ENCODE data around the gene C2orf76.
A peak's percentile ranks its signal among the peaks of the same experiment; 100 is the strongest.

The C2orf76 gene

GRCh38 chr2:119339562-119339923 is 27.1 kb downstream of the C2orf76 start:
- Histone ChIP-seq H3K4me1 (ENCODE audit: control insufficient read depth in 1 of 2, insufficient read depth in 2 of 2, low read length in 2 of 2) (no peaks in the 10 kb centered on the region), H3K4me3 (ENCODE audit: low read depth in 1 of 2, low read length in 2 of 2) (no peak overlapping the region), H3K27ac (ENCODE audit: low read depth, low read length) (no peak overlapping the region), H3K27me3 (ENCODE audit: control insufficient read depth in 1 of 2, insufficient read depth in 2 of 2, low read length in 2 of 2) (no peaks in the 10 kb centered on the region), H3K9me3 (ENCODE audit: control insufficient read depth in 1 of 2, low read length in 2 of 2) (no peaks in the 10 kb centered on the region), H3K9ac (ENCODE audit: low read depth in 1 of 2, low read length in 2 of 2) (no peak overlapping the region), H3K36me3 (ENCODE audit: control insufficient read depth in 1 of 2, insufficient read depth in 2 of 2, low read length in 2 of 2) (no peaks in the 10 kb centered on the region)

GRCh38 chr2:119338826-119339561 is 27.6 kb downstream of the C2orf76 start:
- Histone ChIP-seq H3K9me3 (ENCODE audit: control insufficient read depth in 1 of 2, low read length in 2 of 2) (no peaks in the 10 kb centered on the region), H3K4me1 (ENCODE audit: control insufficient read depth in 1 of 2, insufficient read depth in 2 of 2, low read length in 2 of 2) (no peaks in the 10 kb centered on the region), H3K4me3 (ENCODE audit: low read depth in 1 of 2, low read length in 2 of 2) (no peak overlapping the region), H3K36me3 (ENCODE audit: control insufficient read depth in 1 of 2, insufficient read depth in 2 of 2, low read length in 2 of 2) (no peaks in the 10 kb centered on the region), H3K9ac (ENCODE audit: low read depth in 1 of 2, low read length in 2 of 2) (no peak overlapping the region), H3K27ac (ENCODE audit: low read depth, low read length) (no peak overlapping the region), H3K27me3 (ENCODE audit: control insufficient read depth in 1 of 2, insufficient read depth in 2 of 2, low read length in 2 of 2) (no peaks in the 10 kb centered on the region)

- Histone ChIP-seq H3K27me3 (ENCODE audit: control insufficient read depth in 1 of 2, insufficient read depth in 2 of 2, low read length in 2 of 2) (no peaks in the 10 kb centered on the region), H3K4me1 (ENCODE audit: control insufficient read depth in 1 of 2, insufficient read depth in 2 of 2, low read length in 2 of 2) (no peaks in the 10 kb centered on the region), H3K9ac (ENCODE audit: low read depth in 1 of 2, low read length in 2 of 2) (no peak overlapping the region), H3K27ac (ENCODE audit: low read depth, low read length) (no peak overlapping the region), H3K4me3 (ENCODE audit: low read depth in 1 of 2, low read length in 2 of 2) (no peak overlapping the region), H3K9me3 (ENCODE audit: control insufficient read depth in 1 of 2, low read length in 2 of 2) (no peaks in the 10 kb centered on the region), H3K36me3 (ENCODE audit: control insufficient read depth in 1 of 2, insufficient read depth in 2 of 2, low read length in 2 of 2) (no peaks in the 10 kb centered on the region)
Measured at GRCh38 chr2:119338272-119338671, 28.4 kb downstream of the C2orf76 start.

GRCh38 chr2:119337749-119338148 is 28.9 kb downstream of the C2orf76 start:
- no peaks in the 10 kb centered on the region for H3K4me1 ChIP-seq (ENCODE audit: control insufficient read depth in 1 of 2, insufficient read depth in 2 of 2, low read length in 2 of 2)
- no peaks in the 10 kb centered on the region for H3K27me3 ChIP-seq (ENCODE audit: control insufficient read depth in 1 of 2, insufficient read depth in 2 of 2, low read length in 2 of 2)
- no peaks in the 10 kb centered on the region for H3K9me3 ChIP-seq (ENCODE audit: control insufficient read depth in 1 of 2, low read length in 2 of 2)
- H3K9ac ChIP-seq (ENCODE audit: low read depth in 1 of 2, low read length in 2 of 2), result no peak overlapping the region
- no peak overlapping the region for H3K27ac ChIP-seq (ENCODE audit: low read depth, low read length)
- no peaks in the 10 kb centered on the region for H3K36me3 ChIP-seq (ENCODE audit: control insufficient read depth in 1 of 2, insufficient read depth in 2 of 2, low read length in 2 of 2)
- H3K4me3 ChIP-seq (ENCODE audit: low read depth in 1 of 2, low read length in 2 of 2), result no peak overlapping the region

- no peak overlapping the region for H3K27ac ChIP-seq (ENCODE audit: low read depth, low read length)
- no peaks in the 10 kb centered on the region for H3K4me1 ChIP-seq (ENCODE audit: control insufficient read depth in 1 of 2, insufficient read depth in 2 of 2, low read length in 2 of 2)
- no peaks in the 10 kb centered on the region for H3K36me3 ChIP-seq (ENCODE audit: control insufficient read depth in 1 of 2, insufficient read depth in 2 of 2, low read length in 2 of 2)
- H3K27me3 ChIP-seq (ENCODE audit: control insufficient read depth in 1 of 2, insufficient read depth in 2 of 2, low read length in 2 of 2), result no peaks in the 10 kb centered on the region
- no peak overlapping the region for H3K4me3 ChIP-seq (ENCODE audit: low read depth in 1 of 2, low read length in 2 of 2)
- no peaks in the 10 kb centered on the region for H3K9me3 ChIP-seq (ENCODE audit: control insufficient read depth in 1 of 2, low read length in 2 of 2)
- H3K9ac ChIP-seq (ENCODE audit: low read depth in 1 of 2, low read length in 2 of 2), result no peak overlapping the region
Measured at GRCh38 chr2:119333833-119334232, 32.8 kb downstream of the C2orf76 start.

DNA sequence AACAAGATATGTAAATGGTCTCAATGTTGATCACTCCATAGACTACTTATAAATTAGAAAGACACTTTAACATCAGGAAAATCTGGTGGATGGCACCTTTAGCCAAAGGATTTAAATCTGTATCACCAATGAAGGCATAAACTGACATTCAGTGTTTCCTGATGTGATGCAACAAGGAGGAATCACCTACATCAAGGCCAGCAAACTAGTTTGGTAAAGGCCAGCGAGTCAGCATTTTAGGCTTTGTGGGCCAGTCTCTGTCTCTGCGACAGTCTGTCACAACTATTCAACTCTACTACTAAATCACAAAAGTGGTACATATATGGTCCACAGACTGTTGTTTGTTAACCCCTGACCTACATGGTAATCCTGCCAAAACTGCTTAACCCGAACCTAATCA is 33.3 kb downstream of the C2orf76 start:
- H3K9me3 ChIP-seq (ENCODE audit: control insufficient read depth in 1 of 2, low read length in 2 of 2), result no peaks in the 10 kb centered on the region
- H3K27ac ChIP-seq (ENCODE audit: low read depth, low read length), result no peak overlapping the region
- no peak overlapping the region for H3K4me3 ChIP-seq (ENCODE audit: low read depth in 1 of 2, low read length in 2 of 2)
- no peaks in the 10 kb centered on the region for H3K27me3 ChIP-seq (ENCODE audit: control insufficient read depth in 1 of 2, insufficient read depth in 2 of 2, low read length in 2 of 2)
- H3K4me1 ChIP-seq (ENCODE audit: control insufficient read depth in 1 of 2, insufficient read depth in 2 of 2, low read length in 2 of 2), result no peaks in the 10 kb centered on the region
- H3K36me3 ChIP-seq (ENCODE audit: control insufficient read depth in 1 of 2, insufficient read depth in 2 of 2, low read length in 2 of 2), result no peaks in the 10 kb centered on the region
- no peak overlapping the region for H3K9ac ChIP-seq (ENCODE audit: low read depth in 1 of 2, low read length in 2 of 2)

DNA sequence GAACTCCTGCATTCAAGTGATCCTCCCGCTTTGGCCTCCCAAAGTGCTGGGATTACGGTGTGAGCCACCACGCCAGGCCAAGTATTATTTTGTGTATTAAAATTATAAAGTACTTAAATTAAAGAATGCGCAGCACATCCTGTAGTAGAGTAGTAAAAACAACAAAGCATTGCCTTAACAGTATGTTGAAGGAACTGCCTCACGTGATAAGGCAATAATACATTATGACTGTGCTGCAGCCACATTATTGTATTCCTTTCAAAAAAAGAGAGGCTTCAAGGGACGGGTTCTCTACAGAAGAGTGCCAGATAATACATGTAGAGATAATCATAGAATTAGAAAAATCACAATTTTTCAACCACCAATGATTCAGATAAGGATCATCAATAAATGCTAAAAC is 33.7 kb downstream of the C2orf76 start:
- no peaks in the 10 kb centered on the region for H3K36me3 ChIP-seq (ENCODE audit: control insufficient read depth in 1 of 2, insufficient read depth in 2 of 2, low read length in 2 of 2)
- no peak overlapping the region for H3K9ac ChIP-seq (ENCODE audit: low read depth in 1 of 2, low read length in 2 of 2)
- no peaks in the 10 kb centered on the region for H3K4me1 ChIP-seq (ENCODE audit: control insufficient read depth in 1 of 2, insufficient read depth in 2 of 2, low read length in 2 of 2)
- no peaks in the 10 kb centered on the region for H3K9me3 ChIP-seq (ENCODE audit: control insufficient read depth in 1 of 2, low read length in 2 of 2)
- no peak overlapping the region for H3K27ac ChIP-seq (ENCODE audit: low read depth, low read length)
- H3K4me3 ChIP-seq (ENCODE audit: low read depth in 1 of 2, low read length in 2 of 2), result no peak overlapping the region
- H3K27me3 ChIP-seq (ENCODE audit: control insufficient read depth in 1 of 2, insufficient read depth in 2 of 2, low read length in 2 of 2), result no peaks in the 10 kb centered on the region

DNA sequence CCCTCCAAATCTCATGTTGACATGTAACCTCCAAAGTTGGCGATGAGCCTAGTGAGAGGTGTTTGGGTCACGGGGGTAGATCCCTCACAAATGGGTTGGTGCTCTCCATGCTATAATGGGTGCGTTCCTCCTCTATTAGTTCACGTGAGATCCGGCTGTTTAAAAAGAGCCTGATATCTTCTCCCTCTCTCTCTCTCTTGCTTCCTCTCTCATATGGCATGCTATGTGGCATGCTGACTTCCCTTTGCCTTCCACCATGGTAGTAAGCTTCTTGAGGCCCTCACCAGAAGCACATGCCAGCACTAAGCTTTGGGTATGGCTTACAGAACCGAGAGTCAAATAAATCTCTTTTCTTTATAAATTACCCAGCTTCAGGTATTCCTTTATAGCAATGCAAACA is 39.2 kb downstream of the C2orf76 start:
- no peak overlapping the region for H3K27ac ChIP-seq (ENCODE audit: low read depth, low read length)
- H3K9me3 ChIP-seq (ENCODE audit: control insufficient read depth in 1 of 2, low read length in 2 of 2), result no peaks in the 10 kb centered on the region
- H3K27me3 ChIP-seq (ENCODE audit: control insufficient read depth in 1 of 2, insufficient read depth in 2 of 2, low read length in 2 of 2), result no peaks in the 10 kb centered on the region
- peaks cover 0 to 7% of the 10 kb centered on the region in 2 donors for H3K4me1 ChIP-seq (ENCODE audit: control insufficient read depth in 1 of 2, insufficient read depth in 2 of 2, low read length in 2 of 2)
- no peak overlapping the region for H3K4me3 ChIP-seq (ENCODE audit: low read depth in 1 of 2, low read length in 2 of 2)
- no peaks in the 10 kb centered on the region for H3K36me3 ChIP-seq (ENCODE audit: control insufficient read depth in 1 of 2, insufficient read depth in 2 of 2, low read length in 2 of 2)
- H3K9ac ChIP-seq (ENCODE audit: low read depth in 1 of 2, low read length in 2 of 2), result no peak overlapping the region

DNA sequence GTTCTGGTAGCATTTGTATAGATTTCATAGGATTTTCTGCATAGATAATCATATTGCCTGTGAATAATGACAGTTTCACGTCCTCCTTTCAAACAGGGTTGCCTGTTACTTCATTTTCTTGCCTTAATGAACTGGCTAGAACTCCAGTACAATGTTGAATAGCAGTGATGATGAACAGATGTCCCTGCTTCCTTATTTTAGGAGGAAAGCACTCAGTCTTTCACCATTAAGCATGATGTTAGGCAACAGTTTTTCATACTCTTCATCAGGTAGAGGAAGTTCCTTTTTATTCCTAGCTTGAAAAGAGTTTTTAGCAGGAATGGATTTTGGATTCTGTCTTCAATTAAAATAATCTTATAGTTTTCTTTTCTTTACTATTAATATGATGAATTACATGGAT is 39.7 kb downstream of the C2orf76 start:
- no peaks in the 10 kb centered on the region for H3K27me3 ChIP-seq (ENCODE audit: control insufficient read depth in 1 of 2, insufficient read depth in 2 of 2, low read length in 2 of 2)
- no peak overlapping the region for H3K4me3 ChIP-seq (ENCODE audit: low read depth in 1 of 2, low read length in 2 of 2)
- no peak overlapping the region for H3K9ac ChIP-seq (ENCODE audit: low read depth in 1 of 2, low read length in 2 of 2)
- H3K27ac ChIP-seq (ENCODE audit: low read depth, low read length), result no peak overlapping the region
- no peaks in the 10 kb centered on the region for H3K36me3 ChIP-seq (ENCODE audit: control insufficient read depth in 1 of 2, insufficient read depth in 2 of 2, low read length in 2 of 2)
- H3K9me3 ChIP-seq (ENCODE audit: control insufficient read depth in 1 of 2, low read length in 2 of 2), result no peaks in the 10 kb centered on the region
- peaks cover 0 to 7% of the 10 kb centered on the region in 2 donors for H3K4me1 ChIP-seq (ENCODE audit: control insufficient read depth in 1 of 2, insufficient read depth in 2 of 2, low read length in 2 of 2)

DNA sequence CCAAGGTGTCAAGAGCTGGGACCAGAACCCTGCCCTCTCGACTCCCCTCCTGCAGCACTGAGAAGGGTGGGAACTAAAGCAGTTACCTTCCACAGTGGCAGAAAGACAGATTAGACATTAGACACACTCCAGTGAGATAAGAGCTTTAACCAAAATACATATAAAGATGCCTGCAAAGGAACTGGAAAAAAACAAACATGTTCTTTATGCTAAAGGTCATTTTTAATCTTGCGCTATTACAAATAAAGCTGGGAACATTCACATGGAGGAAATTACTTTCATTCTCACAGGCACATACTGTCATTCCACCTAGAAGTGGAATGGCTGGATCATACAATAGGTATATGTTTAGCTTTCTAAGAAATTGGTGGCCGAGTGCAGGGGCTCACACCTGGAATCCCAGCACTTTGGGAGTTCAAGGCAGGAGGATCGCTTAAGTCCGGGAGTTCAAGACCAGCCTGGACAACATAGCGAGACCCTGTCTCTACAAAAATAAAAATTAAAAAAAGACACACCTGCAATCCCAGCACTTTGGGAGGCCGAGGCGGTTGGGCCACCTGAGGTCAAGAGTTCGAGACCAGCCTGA is 41.9 kb downstream of the C2orf76 start:
- H3K27me3 ChIP-seq (ENCODE audit: control insufficient read depth in 1 of 2, insufficient read depth in 2 of 2, low read length in 2 of 2), result no peaks in the 10 kb centered on the region
- peaks cover 0 to 7% of the 10 kb centered on the region in 2 donors for H3K4me1 ChIP-seq (ENCODE audit: control insufficient read depth in 1 of 2, insufficient read depth in 2 of 2, low read length in 2 of 2)
- no peak overlapping the region for H3K27ac ChIP-seq (ENCODE audit: low read depth, low read length)
- no peaks in the 10 kb centered on the region for H3K36me3 ChIP-seq (ENCODE audit: control insufficient read depth in 1 of 2, insufficient read depth in 2 of 2, low read length in 2 of 2)
- peak overlapping the region in 1 of 2 donors; percentile 1 for H3K4me3 ChIP-seq (ENCODE audit: low read depth in 1 of 2, low read length in 2 of 2)
- no peak overlapping the region for H3K9ac ChIP-seq (ENCODE audit: low read depth in 1 of 2, low read length in 2 of 2)
- H3K9me3 ChIP-seq (ENCODE audit: control insufficient read depth in 1 of 2, low read length in 2 of 2), result no peaks in the 10 kb centered on the region
